ENCODE results near the gene PRKCSH.
"Not testable (repeated sequence)": the region's sequence is repeated elsewhere in the genome, so short reads cannot be mapped to it uniquely, and the experiment has no call there.

The PRKCSH gene

DNA sequence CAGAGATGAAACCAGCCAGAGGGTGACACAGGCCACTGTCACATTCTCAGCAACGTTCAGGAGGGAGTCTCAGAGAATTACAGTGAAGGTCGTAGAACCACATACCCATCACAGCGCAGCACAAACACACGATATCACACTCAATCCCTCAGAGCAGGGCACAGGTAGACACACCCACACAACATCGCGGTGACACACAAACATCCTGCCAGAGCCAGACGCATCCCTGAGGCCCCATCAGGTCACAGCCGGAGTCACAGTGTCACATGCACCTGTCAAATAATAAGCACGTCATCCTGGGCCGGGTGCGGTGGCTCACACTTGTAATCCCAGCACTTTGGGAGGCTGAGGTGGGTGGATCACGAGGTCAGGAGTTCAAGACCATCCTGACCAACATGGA is 28.0 kb downstream of the PRKCSH start:
- Histone ChIP-seq H3K27ac (no peak overlapping the region), H3K36me3 (replicated peaks) (no peaks in the 10 kb centered on the region), H3K27me3 (replicated peaks) (no peaks in the 10 kb centered on the region), H3K4me3 (ENCODE audit: low read depth, low read length) (no peak overlapping the region)
- TF ChIP-seq, protein P1, sequence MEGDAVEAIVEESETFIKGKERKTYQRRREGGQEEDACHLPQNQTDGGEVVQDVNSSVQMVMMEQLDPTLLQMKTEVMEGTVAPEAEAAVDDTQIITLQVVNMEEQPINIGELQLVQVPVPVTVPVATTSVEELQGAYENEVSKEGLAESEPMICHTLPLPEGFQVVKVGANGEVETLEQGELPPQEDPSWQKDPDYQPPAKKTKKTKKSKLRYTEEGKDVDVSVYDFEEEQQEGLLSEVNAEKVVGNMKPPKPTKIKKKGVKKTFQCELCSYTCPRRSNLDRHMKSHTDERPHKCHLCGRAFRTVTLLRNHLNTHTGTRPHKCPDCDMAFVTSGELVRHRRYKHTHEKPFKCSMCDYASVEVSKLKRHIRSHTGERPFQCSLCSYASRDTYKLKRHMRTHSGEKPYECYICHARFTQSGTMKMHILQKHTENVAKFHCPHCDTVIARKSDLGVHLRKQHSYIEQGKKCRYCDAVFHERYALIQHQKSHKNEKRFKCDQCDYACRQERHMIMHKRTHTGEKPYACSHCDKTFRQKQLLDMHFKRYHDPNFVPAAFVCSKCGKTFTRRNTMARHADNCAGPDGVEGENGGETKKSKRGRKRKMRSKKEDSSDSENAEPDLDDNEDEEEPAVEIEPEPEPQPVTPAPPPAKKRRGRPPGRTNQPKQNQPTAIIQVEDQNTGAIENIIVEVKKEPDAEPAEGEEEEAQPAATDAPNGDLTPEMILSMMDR (IDR thresholded peaks at IDR 0.05; ENCODE audit: low read depth, low read length, missing control alignments): no peak
- no peak for DNase-seq
- in situ Hi-C loops (cut with HindIII; ENCODE audit: low pct_ligation_motif_present, low sequenced_read_pairs): no loop called here

DNA sequence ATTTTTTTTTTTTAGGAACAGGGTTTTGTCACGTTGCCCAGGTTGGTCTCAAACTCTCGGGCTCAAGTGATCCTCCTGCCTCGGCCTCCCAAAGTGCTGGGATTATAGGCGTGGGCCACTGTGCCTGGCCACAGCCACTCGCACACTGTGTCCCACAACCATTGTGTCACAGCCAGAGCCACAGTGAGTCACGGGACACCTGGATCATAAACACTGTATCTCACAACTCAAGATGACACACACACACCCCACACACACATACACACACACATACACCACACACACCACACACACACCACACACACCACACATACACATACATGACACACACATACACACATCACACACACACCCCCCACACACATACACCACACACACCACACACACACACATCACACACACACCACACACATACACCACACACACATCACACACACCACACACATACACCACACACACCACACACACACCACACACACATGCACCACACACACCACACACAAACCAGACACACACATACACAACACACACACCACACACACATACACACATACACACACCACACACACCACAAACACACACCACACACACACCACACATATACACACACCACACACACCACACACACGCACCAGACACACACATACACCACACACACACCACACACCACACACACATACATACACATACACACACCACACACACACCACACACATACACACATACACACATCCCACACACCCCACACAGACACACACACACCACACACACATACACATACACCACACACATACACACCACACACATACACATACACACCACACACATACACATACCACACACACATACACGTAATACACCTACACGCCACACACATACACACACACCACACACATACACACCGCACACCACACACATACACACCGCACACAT is 29.2 kb downstream of the PRKCSH start:
- Histone ChIP-seq H3K36me3 (replicated peaks) (no peaks in the 10 kb centered on the region), H3K27ac (no peak overlapping the region), H3K4me3 (ENCODE audit: low read depth, low read length) (no peak overlapping the region), H3K27me3 (replicated peaks) (no peaks in the 10 kb centered on the region)
- in situ Hi-C loops (cut with HindIII; ENCODE audit: low pct_ligation_motif_present, low sequenced_read_pairs): no loop called here
- no peak for DNase-seq
- TF ChIP-seq, protein P1 (IDR thresholded peaks at IDR 0.05; ENCODE audit: low read depth, low read length, missing control alignments): no peak

DNA sequence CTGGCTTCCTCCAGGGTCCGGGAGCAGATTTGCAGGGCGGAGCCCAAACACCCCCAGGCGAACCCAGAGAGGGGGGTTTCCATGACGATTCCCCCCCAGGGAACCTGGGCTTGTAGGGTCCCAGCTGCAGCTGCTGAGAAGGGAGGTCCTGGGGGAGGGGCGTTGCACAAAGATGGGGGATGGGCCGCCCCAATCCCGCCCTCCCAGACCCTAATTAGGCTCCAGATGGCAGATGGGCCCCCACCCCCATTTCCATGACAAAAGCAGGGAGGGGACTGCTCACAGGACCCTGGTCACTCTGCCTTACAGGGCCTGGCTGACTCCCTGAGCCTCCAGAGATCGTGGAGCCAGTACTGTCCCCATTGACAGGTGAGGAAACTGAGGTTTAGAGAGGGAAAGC is 30.2 kb downstream of the PRKCSH start:
- in situ Hi-C loops (cut with HindIII; ENCODE audit: low pct_ligation_motif_present, low sequenced_read_pairs): no loop called here
- H3K27ac ChIP-seq: no peak overlapping the region
- DNase-seq: no peak
- H3K36me3 ChIP-seq (replicated peaks): no peaks in the 10 kb centered on the region
- no peaks in the 10 kb centered on the region for H3K27me3 ChIP-seq (replicated peaks)
- TF ChIP-seq, protein P1 (IDR thresholded peaks at IDR 0.05; ENCODE audit: low read depth, low read length, missing control alignments): no peak
- no peak overlapping the region for H3K4me3 ChIP-seq (ENCODE audit: low read depth, low read length)

DNA sequence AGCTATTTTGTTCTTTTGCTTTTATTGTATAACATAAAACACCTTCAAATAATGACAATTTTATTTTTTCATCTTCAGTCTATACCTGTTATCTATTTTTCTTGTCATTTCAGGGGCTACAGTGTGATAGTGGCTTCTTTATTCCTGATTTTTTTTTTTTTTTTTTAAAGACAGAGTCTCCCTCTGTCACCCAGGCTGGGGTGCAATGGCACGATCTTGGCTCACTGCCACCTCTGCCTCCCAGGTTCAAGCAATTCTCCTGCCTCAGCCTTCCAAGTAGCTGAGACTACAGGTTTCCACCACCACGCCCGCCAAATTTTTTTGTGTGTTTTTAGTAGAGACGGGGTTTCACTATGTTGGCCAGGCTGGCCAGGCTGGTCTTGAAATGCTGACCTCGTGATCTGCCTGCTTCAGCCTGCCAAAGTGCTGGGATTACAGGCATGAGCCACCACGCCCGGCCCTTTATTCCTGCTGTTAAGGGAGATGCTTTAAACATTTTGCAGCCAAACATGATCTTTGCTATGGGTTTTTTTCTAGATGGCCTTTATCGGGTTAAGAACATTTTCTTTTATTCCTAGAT is 32.9 kb downstream of the PRKCSH start:
- DNase-seq; H3K27ac ChIP-seq; H3K36me3 ChIP-seq (replicated peaks); H3K27me3 ChIP-seq (replicated peaks); H3K4me3 ChIP-seq (ENCODE audit: low read depth, low read length); in situ Hi-C loops (cut with HindIII; ENCODE audit: low pct_ligation_motif_present, low sequenced_read_pairs): not testable (repeated sequence)

DNA sequence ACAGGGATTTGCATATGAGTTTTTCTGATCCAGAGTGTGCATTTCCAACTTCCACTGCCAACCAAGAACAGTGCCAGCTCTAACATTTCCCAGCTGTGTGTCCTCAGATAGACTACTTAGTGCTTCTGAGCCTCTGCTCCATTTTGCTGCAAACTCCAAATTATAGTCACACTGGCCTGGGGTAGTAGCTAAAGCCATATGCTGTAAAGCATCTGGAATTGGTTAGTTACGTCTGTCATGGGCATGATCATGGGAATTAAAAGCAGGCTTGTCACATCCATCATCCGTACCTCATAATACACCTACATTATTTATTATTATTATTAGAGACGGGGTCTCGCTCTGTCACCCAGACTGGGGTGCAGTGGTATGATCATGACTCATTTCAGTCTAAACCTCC is 38.3 kb downstream of the PRKCSH start:
- Histone ChIP-seq H3K27me3 (replicated peaks) (no peaks in the 10 kb centered on the region), H3K36me3 (replicated peaks) (no peaks in the 10 kb centered on the region), H3K4me3 (ENCODE audit: low read depth, low read length) (no peak overlapping the region), H3K27ac (no peak overlapping the region)
- in situ Hi-C loops (cut with HindIII; ENCODE audit: low pct_ligation_motif_present, low sequenced_read_pairs): no loop called here
- TF ChIP-seq, protein P1 (IDR thresholded peaks at IDR 0.05; ENCODE audit: low read depth, low read length, missing control alignments): no peak
- DNase-seq: no peak

DNA sequence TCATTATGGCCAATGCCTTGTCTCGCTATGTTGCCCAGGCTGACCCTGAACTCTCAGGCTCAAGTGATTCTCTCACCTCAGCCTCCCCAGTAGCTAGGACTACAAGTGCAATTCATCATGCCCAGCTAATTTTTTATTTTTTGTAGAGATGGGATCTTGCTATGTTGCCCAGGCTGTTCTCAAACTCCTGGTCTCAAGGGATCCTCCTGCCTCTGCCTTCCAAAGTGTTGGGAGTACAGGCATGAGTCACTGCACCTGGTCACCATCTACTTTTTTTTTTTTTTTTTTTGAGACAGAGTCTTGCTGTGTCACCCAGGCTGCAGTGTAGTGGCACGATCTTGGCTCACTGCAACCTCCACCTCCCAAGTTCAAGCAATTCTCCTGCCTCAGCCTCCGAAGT is 39.9 kb downstream of the PRKCSH start:
- H3K27ac ChIP-seq; H3K4me3 ChIP-seq (ENCODE audit: low read depth, low read length); DNase-seq; H3K36me3 ChIP-seq (replicated peaks); in situ Hi-C loops (cut with HindIII; ENCODE audit: low pct_ligation_motif_present, low sequenced_read_pairs): not testable (repeated sequence)
- peaks cover 14% of the 10 kb centered on the region for H3K27me3 ChIP-seq (replicated peaks)
